Activated CD8-positive, alpha-beta memory T cell treated with anti-CD3 and anti-CD28 coated beads, Interleukin-2, amount 50 U/mL, for 4 hours (primary cell): ENCODE data around the gene CTTNBP2NL.
"Not testable (repeated sequence)": the region's sequence is repeated elsewhere in the genome, so short reads cannot be mapped to it uniquely, and the experiment has no call there.

ENCODE experiments used
- DNase-seq: peaks from one replicate; pipeline ENCODE4 v3.0.0-alpha.2; 2020

Gene CTTNBP2NL

GRCh38 chr1:112429749-112430148 lies 33.7 kb downstream of the CTTNBP2NL start:
- no peak for DNase-seq

GRCh38 chr1:112431038-112431437 lies 35.0 kb downstream of the CTTNBP2NL start:
- DNase-seq, result no peak

- DNase-seq, result no peak
Observed at GRCh38 chr1:112435448-112435847, 39.4 kb downstream of the CTTNBP2NL start.

- no peak for DNase-seq
Observed at GRCh38 chr1:112436384-112437156, 40.6 kb downstream of the CTTNBP2NL start.

GRCh38 chr1:112438156-112438555 lies 42.1 kb downstream of the CTTNBP2NL start:
- DNase-seq, result not testable (repeated sequence)

- no peak for DNase-seq
Observed at GRCh38 chr1:112439592-112439991, 43.6 kb downstream of the CTTNBP2NL start.

- DNase-seq, result no peak
Observed at GRCh38 chr1:112440574-112440973, 44.6 kb downstream of the CTTNBP2NL start.

- DNase-seq, result no peak
Observed at GRCh38 chr1:112444269-112444668, 48.3 kb downstream of the CTTNBP2NL start.

- DNase-seq, result no peak
Observed at GRCh38 chr1:112445596-112445995, 49.6 kb downstream of the CTTNBP2NL start.

GRCh38 chr1:112446411-112446810 lies 50.4 kb downstream of the CTTNBP2NL start:
- DNase-seq, result no peak

GRCh38 chr1:112448904-112449629 lies 53.1 kb downstream of the CTTNBP2NL start:
- DNase-seq, result no peak

GRCh38 chr1:112449630-112449983 lies 53.6 kb downstream of the CTTNBP2NL start:
- no peak for DNase-seq

- no peak for DNase-seq
Observed at GRCh38 chr1:112450773-112451172, 54.8 kb downstream of the CTTNBP2NL start.

GRCh38 chr1:112451301-112451700 lies 55.3 kb downstream of the CTTNBP2NL start:
- DNase-seq, result not testable (repeated sequence)

GRCh38 chr1:112453876-112454275 lies 57.9 kb downstream of the CTTNBP2NL start:
- no peak for DNase-seq

- no peak for DNase-seq
Observed at GRCh38 chr1:112454316-112454715, 58.3 kb downstream of the CTTNBP2NL start.

GRCh38 chr1:112457241-112457640 lies 61.2 kb downstream of the CTTNBP2NL start:
- DNase-seq, result no peak

GRCh38 chr1:112457955-112458354 lies 61.9 kb downstream of the CTTNBP2NL start:
- no peak for DNase-seq

- no peak for DNase-seq
Observed at GRCh38 chr1:112458756-112459155, 62.7 kb downstream of the CTTNBP2NL start.

- DNase-seq, result no peak
Observed at GRCh38 chr1:112460615-112461014, 64.6 kb downstream of the CTTNBP2NL start.

- no peak for DNase-seq
Observed at GRCh38 chr1:112461200-112461871, 65.3 kb downstream of the CTTNBP2NL start.

GRCh38 chr1:112462953-112463279 lies 66.9 kb downstream of the CTTNBP2NL start:
- no peak for DNase-seq

GRCh38 chr1:112464501-112464900 lies 68.5 kb downstream of the CTTNBP2NL start:
- DNase-seq, result no peak

GRCh38 chr1:112465122-112465521 lies 69.1 kb downstream of the CTTNBP2NL start:
- no peak for DNase-seq
